HL-60/S4 treated with phorbol 12-myristate 13-acetate at 8.2 ng/mL for 4 days and 3 days (cell line): Measurements from ENCODE around the gene PXDN.

Experiments used
- in situ Hi-C: fragments of 300-500 bp; cut with MboI; formaldehyde crosslinking; loops from 2 replicates; pipeline ENCODE4 v1.15.0; 2022; ENCODE audit warnings: low sequenced_read_pairs

Gene PXDN

DNA sequence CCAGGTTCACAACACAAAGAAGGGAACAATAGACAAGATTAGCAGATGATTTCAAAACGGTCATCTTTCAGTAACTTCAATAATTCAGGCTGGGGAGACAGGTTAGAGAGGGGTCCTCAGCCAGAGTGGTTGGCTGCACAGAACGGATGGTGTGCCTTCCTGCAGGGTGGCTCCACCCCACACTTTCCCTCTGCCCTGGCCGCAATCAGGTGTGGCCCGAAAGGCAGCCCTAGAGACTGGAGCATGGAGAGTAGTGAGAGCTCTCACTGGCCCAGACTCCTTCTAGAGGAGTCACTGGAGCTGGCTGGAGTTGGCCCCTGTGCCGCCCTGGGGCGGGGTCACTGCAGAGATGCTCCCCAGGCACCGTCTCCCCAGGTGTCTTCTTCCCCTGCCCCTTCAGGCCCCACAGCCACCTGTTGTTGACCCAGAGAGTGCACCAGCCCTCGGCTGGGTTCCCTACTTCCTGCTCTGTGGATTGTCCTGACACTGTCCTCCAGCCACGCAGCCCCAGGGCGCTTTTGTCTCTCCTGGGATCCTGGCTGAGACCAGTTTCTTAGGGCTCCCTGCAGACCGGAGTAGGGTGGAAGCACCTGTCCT, 126.8 kb downstream of the PXDN start:
- in situ Hi-C loops = no loop called here

DNA sequence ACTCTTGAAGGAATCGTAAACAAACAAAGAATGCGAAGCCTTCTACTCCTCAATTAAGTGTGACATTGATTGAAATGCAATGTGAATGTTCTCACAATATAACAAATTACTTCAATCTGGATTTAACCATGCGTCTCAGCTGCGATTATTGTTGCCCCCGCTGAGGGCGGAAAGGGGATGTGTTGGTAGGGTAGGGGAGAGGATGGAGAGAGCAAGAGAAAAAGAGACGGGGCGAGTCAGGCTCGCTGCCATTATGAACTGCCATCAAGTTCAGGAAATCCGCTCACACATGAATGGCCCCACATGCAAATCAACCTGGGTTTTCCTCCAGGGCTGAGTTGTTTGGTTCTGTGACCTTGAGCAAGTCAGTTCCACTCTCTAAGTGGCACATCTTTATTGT, 129.8 kb downstream of the PXDN start:
- in situ Hi-C loops = no loop called here

GRCh38 chr2:1613731-1614354, 130.5 kb downstream of the PXDN start:
- in situ Hi-C loops = no loop called here

- in situ Hi-C loops = no loop called here
These were observed 131.3 kb downstream of the PXDN start for GRCh38 chr2:1613078-1613445.

DNA sequence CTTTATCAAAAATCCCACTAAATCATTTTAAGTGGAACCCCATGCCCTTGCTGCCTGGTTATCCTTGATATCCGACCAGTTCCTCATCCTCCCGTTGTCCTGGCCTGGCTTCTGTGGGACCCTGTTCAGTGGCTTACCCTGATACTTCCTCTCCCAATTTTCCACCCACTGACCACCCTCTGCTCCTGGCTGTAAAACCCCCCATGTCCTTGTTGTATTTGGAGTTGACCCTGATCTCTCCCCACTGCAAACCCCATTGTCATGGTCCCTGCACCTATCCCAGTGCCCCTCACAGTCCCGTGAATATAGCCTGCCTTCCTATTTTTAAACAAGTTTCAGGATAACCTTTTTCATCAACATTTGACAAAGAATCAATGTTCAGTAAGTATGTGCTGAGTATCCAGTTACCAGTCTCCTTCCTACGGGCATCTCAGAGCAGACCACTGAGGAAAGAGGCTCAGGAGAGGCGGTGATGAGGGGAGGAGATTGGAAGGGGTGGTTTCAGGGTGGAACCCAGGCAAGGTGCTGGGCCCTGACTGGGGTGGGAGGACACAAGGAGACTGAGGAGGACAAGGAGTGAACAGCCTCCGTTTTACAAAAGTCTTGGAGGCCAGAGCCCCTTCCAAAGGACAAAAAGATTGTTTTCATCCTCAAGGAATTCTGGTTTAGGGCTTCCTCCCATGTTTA, 131.8 kb downstream of the PXDN start:
- in situ Hi-C loops = no loop called here

- in situ Hi-C loops = no loop called here
These were observed 132.4 kb downstream of the PXDN start for GRCh38 chr2:1611886-1612285.

GRCh38 chr2:1610096-1610485, 134.2 kb downstream of the PXDN start:
- in situ Hi-C loops = no loop called here

- in situ Hi-C loops = no loop called here
These were observed 134.7 kb downstream of the PXDN start for GRCh38 chr2:1609485-1610095.

DNA sequence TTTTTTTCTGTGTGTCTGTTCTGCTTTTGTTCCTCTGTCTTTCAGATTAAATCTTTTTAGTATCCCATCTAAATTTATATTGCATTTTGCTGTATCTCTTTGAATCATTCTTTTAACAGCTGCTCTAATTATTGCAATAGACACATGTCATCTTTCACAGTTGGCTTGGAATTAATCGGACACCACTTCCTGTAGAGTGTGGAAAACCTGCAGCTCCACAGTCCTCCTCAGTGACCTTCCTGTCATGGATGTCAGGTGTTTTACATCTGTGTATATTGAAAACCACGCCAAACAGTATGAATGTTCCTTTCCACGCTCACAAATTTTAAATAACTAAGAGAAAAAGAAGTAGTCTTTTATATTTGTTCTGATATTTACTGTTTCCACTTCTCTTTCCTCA, 135.3 kb downstream of the PXDN start:
- in situ Hi-C loops = no loop called here

- in situ Hi-C loops = no loop called here
These were observed 136.2 kb downstream of the PXDN start for GRCh38 chr2:1607971-1608688.

GRCh38 chr2:1607236-1607920, 136.9 kb downstream of the PXDN start:
- in situ Hi-C loops = no loop called here

DNA sequence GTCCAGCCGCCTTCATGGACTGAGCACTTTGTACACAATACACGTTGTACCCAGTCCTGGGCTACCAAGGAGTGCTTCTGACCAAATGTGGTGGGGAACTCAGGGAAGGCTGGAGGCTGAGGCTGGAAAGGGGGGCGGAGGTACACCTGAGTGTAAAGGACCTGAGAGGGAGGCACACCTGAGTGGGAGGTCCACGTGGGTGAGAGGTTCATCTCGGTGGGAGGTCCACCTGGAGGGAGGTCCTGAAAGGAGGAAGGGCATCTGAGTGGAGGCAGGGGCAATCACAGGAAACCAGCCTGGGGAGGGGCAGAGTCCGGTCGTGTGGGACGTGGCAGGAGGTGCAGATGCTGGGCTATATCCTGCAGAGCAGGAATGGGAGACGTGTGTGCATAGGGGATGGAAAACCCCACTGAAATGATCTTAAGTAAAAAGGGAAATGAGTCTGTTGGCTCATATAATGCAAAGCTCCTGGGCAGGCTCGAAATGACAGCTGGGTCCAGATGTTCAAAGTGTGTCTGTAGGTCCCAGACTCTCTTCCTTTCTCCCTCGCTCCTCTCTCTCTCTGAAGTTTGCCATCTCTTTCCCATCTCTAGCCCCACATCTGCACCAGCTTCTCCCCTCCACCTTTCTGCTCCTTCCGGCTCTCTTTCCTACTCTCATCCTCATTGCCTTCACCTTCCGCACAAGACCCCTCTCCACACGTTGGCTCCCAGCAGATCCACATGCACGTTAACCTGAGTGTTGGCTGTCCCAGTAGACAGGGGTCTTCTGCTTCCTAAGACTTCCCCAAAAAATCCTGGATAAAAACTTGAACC, 137.7 kb downstream of the PXDN start:
- in situ Hi-C loops = no loop called here

DNA sequence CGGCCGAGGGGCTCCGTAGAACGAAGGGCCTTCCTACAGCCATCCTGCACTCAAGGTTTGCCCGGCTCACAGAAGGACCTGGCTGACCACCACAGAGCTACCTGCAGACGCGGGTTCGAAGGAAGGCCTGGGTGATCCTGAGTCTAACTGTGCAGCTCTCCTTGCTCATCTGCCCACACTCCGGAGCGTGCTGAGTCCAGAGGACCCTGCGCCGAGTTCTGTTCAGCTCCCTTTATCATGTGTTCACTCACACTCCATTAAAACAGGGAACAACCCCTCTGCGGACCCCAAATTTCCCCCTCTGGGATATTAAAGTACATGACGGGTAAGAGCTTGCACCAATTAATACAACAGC, 138.3 kb downstream of the PXDN start:
- in situ Hi-C loops = no loop called here

GRCh38 chr2:1605102-1606045, 138.9 kb downstream of the PXDN start:
- in situ Hi-C loops = no loop called here

DNA sequence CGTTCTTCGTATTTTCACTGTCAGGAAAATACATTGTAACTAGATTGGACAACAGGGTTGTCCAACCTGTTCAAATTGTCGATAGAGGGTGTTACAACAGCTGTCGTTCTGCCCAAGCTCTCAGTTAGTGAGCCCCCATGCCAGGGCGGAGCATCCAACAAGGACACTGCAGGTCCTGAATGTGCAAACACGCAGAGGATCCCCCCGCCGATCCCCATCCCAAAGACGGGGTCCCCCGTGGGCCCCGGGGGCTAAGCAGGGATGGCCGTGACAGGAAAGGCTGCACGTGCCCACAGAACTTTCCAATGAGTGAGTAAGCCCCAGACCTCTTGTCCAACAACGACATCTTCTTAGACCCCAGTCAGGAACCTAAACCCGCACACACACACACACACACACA, 140.8 kb downstream of the PXDN start:
- in situ Hi-C loops = no loop called here

DNA sequence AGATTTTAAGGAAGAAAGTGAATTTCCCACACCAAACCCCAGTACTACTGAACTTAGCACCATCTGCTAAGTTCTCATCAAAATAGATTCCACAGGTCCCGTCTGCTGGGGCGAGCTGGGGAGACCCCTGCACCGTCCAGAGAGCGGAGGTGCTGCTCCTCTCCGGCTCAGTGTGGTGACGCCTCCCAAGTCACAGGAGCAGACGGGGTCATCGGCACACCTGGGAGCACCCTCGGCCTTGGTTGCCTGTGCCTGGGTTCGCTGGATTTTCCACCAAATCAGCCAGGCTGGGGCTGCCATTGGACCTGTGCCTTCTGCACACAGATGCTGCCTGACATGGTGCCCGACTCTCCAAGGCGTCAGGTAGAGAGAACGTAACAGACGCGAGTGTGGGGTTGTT, 141.3 kb downstream of the PXDN start:
- in situ Hi-C loops = no loop called here

DNA sequence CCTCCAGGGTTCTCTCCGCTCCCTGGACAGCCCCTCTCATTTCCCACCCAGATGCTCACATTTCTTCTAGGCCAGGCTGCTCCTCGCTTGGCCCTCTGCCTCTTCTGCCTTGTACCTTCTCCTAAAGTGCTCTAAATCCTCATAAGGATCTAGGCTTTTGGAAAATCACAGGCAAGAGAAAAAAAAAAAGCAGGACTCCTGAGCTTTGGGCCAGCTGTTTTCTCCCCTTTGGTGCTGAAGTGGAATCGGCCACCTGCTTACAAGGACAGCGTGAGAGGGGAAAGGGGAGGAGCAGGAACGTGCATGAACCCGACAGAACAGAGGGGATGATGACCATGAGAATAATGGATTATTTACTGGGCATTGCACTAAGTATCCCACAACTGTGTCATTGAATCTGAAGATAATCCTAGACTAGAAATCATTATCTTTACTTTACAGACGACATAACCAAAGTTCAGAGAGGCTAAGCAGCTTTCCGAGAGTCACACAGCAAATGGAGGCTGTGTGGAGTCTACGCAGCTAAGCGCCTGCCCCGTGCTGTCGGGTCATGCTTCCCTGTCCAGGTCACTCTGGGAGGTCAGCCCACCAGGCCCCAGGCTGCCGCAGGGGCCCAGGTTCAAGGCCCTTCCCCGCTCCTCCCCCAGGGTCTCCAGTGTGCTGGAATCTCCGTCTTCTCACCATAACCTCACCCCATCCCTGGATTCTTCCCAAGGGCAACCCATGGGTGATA, 141.9 kb downstream of the PXDN start:
- in situ Hi-C loops = no loop called here

GRCh38 chr2:1601471-1602277, 142.6 kb downstream of the PXDN start:
- in situ Hi-C loops = no loop called here
